CD4-positive, alpha-beta T cell treated with Interleukin-1 beta for 1 hour (primary cell): ENCODE measurements around the gene ERGIC1.

Experiments
- DNase-seq, 2 donors: peaks; one replicate each; pipeline ENCODE4 v3.0.0-alpha.2; 2020 to 2022

The ERGIC1 gene

DNA sequence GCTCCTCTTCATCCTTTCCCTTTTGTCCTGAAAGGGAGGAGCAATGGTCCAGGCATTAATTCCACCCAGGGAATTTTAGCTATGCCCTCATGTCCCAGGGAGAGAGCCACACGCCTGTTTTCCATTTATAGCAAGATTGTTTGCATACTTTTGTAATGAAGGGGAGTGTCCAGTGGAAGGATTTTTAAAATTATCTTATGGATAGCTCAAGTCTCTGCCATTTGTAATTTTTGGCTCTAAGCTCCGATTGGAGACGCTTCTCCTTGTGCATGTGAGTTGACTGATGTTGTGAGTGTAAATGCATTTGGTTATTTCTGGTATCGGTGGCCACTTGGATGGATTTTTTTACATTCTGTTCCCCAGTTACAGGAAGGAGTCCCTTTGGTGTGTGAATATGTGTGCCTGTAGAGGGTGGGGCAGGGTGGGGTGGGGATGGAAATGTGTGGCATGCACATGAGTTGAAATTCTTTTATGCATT lies 118.0 kb downstream of the ERGIC1 start:
- DNase-seq, result no peak

DNA sequence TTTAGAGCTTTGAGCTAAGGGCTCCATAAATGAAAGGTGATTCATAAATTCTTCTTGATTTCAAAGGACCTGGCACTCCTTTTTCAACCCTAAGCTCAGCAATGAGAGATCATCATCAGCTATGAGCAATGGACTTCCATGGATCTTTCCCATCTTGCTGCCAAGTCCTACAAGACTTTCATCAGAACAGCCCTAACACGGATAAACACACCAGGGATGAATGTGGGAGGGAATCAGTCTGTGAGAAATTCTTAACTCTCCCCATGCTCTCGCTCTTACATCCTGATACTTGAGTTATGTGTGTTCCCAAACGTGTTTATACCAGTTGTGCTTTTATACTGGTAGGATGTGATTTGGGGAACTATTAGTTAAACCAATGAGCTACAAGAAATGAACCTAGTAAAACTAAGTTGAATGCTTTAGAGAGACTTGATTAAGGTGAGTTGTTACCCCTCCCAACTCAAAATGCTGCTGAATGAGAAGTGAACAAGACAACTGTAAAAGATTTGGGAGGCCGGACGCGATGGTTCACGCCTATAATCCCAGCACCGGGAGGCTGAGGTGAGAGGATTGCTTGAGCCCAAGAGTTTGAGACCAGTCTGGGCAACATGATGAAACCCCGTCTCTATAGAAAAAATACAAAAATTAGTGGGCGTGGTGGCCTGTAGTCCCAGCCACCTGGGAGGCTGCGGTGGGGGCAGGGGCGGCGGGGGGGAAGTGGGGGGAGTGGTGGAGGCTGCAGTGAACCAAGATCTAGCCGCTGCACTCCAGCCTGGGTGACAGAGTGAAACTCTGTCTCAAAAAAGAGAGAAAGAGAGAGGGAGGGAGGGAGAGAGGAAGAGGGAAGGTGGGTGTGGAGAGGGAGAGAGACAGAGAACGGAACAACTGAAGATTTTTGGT lies 120.0 kb downstream of the ERGIC1 start:
- DNase-seq, result no peak

DNA sequence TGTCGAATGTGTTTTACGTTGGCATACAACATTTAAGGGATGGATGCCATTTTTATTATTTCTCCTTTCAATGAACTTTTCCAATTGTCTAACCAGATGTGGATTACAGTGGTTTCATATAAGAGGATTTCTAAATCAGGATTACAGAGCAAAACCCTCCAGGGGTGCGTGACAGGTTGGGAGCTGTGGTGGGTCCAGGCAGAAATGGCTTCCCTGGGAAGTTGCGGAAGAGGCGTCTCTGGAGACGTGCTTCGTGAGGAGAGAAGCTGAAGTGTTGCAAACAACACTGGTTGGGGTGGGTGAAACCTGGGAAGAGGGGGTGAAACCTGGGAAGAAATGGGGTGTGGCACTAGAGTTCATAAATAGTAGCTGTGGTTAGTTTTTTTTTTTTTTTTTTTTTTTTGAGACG lies 120.7 kb downstream of the ERGIC1 start:
- DNase-seq, result no peak

DNA sequence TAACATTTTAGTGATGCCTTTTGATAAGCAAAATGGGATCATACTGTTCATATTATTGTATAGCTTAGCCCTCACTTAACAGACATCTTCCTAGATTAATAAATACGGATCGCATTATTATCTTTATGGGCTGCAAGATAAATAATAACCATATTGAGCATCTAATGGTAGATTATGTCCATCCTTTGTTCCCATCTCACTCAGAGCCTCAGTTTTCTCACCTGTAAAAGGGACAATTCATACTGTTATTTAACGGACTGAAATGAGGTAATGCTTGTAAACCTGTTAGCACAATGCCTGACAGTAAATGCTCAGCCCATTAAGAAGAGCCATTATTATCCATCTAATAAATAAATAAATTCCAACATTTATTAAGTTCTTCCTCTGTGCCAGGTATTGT lies 122.2 kb downstream of the ERGIC1 start:
- no peak for DNase-seq

DNA sequence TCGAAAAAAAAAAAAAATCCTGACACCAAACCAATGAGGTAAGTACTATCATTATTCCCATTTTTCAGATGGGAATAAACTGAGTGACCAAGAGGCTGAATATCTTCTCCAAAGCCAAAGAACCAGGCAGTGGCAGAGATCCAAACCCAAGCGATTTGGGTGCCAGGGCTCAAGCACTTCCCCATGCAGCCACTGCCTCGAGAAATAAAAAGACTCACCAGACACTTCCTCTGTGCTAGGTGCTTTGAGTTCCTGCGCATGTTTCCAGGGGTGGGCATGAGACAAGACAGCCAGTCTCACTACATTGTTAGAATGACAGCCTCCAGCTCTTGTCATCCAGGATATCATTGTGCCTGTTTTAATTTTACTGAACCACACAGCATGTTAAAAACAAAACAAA lies 122.9 kb downstream of the ERGIC1 start:
- DNase-seq, result no peak

DNA sequence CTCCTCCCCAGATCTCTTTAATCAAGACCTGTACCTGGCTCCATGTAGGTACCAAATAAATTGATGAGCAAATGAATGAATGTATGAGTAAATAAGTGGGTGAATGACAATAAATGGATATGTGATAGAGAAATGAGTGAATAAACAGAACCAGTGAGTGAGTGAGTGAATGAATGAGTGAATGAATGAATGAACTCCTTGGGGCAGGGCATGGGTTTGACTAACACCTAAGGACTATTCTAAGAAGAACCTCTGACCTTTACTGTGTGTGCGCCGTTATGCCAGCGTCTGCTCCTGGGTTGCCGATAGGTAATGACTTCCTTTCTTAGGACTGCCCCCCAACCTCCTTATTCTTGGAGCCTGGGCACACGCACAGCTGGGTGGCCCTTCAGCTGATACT lies 123.4 kb downstream of the ERGIC1 start:
- no peak for DNase-seq

DNA sequence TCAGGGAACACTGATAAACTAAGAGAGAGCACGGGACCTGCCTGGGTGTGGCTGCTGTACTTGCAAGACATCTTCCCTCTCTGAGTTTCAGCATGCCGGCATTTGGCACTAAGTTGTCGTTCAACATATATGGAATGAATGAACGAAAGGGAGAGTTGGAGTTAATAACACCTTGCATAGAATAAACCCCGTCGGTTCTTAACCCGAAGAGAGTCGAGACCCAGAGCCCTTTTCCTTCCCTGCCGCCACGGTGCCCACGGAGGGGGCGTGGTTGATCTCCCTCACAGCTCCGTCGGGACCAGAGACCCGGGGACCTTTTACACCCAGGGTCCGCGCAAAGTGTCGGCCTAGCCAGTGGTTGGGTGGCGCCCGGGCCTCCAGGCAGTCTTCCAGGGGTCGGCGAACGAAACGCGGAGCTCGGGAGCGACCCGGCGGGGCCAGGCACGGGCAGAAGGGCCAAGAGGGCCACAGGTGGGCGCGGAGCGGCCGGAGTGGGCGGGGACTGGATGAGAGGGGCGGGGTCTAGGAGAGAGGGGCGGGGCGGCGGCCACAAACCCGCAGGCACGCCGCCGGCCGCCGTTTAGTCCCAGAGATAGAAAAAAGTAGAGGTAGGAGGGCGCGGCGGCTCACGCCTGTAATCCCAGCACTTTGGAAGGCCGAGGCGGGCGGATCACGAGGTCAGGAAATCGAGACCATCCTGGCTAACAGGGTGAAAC lies 124.4 kb downstream of the ERGIC1 start:
- peak; percentile 57 to 68 for DNase-seq

DNA sequence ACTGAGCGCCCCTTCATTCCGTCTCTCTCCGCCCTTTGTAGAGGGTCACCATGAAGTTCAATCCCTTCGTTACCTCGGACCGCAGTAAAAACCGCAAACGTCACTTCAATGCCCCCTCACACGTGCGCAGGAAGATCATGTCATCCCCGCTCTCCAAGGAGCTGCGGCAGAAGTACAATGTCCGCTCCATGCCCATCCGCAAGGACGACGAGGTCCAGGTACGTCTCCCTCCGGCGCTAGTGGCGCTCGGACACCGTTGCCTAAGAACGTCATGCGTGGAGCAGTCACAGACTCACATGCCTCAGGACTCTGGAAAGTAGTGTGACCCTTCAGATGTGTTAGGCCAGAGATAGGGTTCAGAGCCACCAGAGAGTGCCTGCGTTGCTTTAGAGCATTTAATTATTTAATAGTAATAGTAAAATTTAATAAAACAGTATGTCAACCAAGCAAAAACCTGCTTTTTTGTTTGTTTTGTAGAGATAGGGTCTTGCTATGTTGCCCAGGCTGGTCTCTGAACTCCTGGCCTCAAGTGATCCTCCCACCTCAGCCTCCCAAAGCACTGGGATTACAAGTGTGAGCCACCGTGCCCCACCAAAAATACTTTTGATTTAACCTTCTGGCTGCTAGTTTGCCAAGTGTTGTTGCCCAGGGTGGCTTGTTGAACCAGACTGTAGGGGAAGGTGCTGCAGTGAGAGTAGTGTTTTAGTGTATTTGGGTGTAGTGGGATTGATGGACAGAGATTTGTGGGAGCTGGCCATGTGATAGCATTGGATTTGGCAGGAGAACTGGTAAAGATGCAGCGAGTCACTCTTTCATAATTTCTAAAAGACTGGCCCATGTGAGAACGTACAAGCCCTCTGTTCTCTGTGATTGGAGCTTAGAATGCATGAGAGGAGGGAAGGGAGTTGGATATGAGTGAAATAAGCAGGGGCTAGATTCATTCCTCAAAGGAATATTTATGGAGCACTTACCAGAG lies 126.1 kb downstream of the ERGIC1 start:
- no peak for DNase-seq

DNA sequence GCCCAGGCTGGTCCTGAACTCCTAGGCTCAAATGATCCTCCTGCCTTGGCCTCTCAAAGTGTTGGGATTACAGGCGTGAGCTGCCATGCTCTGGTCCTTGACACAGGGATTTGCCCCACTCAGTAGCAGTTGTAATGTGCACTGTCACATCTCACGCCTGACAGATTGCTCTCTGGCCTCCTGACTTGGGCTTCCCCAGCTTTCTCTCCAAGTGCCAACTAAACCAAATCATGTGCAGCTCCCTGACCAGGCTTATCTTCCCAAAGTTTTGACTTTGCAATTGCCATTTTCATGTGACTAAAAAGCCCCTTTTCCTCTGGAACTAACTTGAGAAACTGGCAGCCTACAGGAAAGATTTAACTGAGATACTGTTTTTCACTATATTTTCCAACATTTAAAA lies 135.9 kb downstream of the ERGIC1 start:
- no peak for DNase-seq

DNA sequence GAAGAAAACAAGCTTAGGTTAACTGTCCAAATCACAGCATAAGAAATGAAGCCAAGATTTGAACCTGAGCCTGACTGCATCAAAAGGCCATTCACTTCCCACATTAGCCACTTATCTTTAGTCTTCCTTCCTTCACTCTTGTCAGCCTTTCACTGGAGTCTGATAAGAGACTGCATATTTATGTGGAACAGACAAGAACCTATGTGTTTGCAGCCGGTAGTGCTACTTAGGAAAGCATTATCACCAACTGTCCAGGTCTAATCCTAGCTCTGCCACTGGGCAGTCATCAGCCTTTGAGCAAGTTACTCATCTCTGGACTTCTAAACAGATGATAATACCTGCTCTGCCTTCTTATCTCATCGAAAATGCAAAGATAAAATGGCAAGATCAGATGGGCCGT lies 137.4 kb downstream of the ERGIC1 start:
- no peak for DNase-seq

DNA sequence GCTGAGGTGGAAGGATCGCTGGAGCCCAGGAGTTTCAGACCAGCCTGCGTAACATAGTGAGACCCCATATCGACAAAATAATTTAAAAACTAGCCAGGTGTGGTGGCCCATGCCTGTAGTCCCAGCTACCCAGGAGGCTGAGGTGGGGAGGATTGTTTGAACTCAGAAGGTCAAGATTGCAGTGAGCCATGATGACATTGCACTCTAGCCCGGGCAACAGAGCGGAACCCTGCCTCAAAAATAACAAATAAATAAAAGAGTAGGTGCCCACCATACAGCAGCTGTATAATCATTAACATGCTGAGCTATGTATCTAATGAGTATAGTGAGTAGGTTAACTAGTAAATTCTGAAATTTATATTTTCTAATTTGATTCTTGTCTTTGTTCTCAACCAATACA lies 138.5 kb downstream of the ERGIC1 start:
- DNase-seq, result no peak

DNA sequence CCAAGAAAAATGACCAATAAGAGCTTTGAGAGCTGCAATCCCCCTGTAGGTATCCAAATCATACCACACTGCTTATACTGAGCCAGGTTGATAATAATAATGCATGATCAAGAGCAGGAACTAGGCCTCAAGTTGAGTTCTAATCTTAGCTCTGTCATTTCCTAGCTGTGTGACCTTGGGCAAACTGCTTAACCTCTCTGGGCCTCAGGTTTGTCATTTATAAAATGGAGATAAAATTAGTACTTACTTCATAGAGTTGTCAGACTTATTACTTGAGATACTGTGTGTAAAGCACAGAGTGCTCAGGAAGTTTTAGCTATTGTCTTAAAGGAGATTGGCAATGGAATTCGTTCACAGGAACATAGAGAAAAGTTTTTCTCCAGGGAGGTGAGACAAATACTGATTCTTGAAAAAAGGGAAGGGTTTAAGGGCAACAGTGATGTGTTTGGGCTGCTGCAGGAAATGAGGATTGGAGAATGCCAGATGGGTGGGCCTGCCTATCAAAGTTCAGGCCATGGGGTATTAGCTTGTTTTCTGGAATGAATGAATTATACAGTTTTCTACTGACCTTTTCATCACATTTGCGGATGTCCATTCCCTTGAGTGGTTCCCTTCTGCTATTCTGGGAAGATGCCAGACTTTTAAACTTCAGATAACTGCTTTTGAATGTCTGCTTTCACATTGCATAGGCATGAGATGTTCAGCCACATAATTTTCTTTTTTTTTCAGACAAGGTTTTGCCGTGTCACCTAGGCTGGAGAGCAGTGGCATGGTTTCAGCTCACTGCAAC lies 139.3 kb downstream of the ERGIC1 start:
- no peak for DNase-seq

DNA sequence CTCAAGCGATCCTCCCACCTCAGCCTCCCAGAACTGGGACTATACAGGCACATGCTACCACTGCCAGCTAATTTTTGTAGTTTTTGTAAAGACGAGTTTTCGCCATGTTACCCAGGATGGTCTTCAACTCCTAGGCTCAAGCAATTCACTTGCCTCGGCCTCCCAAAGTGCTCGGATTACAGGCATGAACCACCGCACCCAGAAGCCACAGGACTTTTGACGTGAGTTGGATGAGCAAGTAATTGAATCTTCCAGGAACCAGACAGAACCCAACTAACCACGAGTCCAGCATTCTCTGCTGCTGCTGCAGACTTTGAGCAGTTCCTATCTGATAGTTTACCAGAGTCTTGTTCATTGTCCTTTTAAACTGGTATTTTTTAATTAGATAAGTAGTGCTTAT lies 139.9 kb downstream of the ERGIC1 start:
- DNase-seq, result no peak

DNA sequence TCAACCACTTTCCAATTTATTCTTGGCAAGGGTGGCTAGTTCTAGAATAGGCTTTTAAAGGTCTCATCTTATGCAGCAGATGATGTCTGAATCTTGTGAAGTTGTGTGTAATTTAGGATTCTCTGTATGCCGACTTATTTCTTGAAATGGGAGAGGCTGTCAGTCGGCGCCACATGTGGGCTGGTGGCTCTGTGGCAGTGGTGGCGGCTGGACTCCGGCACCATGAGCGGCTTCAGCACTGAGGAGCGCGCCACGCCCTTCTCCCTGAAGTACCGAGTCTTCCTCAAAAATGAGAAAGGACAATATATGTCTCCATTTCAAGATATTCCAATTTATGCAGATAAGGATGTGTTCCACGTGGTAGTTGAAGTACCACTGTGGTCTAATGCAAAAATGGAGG lies 141.2 kb downstream of the ERGIC1 start:
- DNase-seq, result no peak

DNA sequence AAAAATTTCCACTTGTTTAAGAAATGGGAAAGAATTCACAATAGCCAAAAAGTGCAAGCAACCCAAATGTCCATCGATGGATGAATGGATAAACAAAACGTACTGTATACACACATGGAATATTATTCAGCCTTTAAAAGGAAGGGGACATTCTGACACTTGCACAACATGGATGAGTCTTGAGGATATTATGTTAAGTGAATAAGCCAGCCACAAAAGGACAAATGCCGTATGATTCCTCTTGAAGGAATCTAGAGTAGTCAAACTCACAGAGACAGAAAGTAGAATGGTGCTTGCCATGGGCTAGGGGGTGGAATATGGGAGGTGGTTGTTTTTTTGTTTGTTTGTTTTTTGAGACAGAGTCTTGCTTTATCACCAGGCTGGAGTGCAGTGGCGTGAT lies 145.7 kb downstream of the ERGIC1 start:
- no peak for DNase-seq

DNA sequence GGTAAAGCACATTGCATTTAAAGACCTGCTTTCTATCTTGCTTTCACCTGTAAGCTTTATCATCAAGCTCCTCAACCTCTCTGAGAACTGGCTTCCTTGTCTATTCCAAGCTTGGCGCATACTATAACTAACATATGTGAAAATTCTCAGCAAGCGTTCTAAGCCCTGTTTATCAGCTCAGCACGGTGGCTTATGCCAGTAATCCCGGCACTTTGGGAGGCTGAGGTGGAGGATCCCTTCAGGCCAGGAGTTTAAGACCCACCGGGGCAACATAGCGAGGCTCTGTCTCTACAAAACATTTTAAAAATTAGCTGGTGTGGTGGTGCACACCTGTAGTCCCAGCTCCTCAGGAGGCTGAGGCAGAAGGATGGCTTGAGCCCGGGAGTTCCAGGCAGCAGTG lies 147.9 kb downstream of the ERGIC1 start:
- no peak for DNase-seq

DNA sequence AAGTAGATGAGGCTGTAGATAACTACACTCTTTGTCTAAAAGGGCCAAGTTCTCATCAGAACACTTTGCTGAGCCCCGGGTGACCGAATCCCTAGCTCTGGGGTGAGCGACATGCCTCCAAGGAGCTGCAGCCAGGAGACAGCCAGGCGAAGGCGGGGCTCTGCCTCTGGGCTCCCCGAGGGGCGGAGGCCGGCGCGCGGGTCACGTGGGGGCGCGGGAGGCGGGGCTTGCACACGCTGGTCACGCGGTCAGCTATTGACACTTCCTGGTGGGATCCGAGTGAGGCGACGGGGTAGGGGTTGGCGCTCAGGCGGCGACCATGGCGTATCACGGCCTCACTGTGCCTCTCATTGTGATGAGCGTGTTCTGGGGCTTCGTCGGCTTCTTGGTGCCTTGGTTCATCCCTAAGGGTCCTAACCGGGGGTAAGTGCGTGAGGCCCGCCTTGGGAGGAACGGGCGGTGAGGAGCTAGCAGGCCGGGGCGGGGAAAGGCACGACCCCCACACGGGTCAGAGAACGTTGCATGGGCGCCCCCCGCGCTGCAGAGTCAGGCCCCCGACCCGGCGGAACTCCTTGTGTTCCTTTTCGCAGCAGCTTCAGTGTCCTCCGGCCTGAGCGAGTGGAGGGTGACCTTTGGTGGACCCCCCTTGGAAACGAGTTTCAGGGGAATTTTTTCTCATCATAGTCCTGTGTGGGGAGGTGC lies 149.6 kb downstream of the ERGIC1 start, which contains the start of gene ATP6V0E1:
Gene ATP6V0E1 (plus strand): TSS at position 230 of the 702 bp plus-strand sequence. CDS start 90 bp downstream, at position 320.
- peak; percentile 91 to 92 for DNase-seq

DNA sequence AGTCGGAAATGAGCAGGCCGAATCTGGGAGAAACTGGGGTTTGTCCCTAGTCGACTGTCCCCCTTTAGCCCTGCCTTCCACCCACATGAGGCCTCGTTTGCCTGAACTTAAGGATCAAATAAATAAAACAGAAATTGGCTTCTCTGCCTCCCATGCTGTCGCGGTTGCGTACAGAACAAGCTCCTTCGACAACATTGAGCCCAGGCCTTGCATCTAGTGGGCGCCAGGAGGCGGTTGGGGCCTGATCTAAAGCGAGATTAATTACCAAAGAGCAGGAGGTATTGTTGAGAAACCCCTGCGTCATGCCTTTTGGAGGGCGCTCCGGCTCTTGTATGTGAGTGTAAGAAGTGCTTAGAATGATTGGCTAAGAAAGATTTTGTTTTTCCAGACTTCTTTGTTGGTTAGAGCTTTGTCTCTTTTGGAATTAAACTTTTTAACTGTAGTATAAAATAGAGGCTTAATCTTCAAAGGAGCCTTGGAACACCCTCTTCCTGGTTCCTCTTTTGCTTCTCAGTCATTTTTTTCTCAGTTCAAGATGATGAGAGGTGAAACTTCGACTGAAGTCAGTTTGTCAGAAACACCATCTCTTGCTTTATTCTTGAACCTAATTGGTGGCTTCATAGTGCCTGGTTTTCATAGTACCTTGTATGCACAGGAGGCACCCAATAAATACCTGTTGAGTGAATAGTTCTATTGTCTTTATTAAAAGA lies 150.3 kb downstream of the ERGIC1 start:
- DNase-seq, result peak; percentile 78 to 80

DNA sequence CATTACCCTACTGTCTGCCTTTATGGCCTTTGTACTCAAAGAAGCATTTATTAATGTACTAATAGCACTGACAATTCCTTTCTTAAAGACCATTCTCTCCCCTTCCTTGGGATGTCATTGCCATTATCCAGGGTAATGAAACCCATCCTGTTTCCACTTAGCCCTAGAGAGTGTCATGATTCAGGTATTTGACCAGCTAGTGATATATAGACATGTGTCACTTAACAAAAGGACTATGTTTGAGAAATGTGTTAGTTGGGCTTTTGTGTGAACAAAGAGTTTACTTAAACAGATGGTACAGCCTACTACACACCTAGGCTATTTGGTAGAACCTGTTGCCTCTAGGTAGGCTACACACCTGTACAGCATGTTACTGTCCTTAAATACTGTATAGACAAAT lies 151.5 kb downstream of the ERGIC1 start:
- DNase-seq, result no peak

DNA sequence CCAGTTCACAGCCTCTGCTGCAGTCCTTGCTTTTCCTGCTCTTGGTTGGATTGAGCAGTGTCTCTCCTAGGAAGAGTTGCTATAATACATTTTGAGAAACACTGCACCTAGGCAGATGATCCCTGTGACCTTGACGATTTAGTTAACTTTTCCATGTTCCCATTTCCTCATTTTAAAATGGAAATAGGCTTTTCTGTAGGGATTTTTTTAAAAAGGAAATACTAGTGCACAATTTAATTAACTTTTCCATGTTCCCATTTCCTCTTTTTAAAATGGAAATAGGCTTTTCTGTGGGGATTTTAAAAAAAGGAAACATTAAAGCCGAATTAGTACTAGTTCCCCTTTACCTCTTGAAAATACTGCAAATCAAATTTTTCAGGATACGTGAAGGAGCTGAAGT lies 154.2 kb downstream of the ERGIC1 start:
- no peak for DNase-seq

DNA sequence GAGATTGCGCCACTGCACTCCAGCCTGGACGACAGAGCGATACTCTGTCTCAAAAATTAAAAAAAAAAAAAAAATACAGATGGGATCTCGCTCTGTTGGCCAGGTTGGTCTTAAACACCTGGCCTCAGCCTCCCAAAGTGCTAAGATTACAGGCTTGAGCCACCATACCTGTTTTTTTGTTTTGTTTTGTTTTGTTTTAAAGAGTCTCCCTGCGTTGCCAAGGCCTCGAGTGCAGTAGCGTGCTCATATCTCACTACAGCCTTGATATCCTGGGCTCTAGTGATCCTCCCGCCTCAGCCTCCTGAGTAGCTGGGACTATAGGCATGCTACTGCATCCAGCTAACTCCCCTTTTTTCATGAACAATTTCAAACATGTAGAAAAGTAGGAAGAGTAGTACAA lies 156.7 kb downstream of the ERGIC1 start:
- DNase-seq, result no peak
